GM18909 (cell line): ENCODE measurements around the gene PBLD.
A peak's percentile ranks its signal among the peaks of the same experiment; 100 is the strongest.

Source experiments
- ATAC-seq: cut with Tn5 transposase; IDR thresholded peaks from one replicate; pipeline ENCODE4 v1.9.1; 2021; ENCODE audit warnings: mild to moderate bottlenecking; ENCODE audit not compliant: unreplicated experiment, poor library complexity

PBLD gene

DNA sequence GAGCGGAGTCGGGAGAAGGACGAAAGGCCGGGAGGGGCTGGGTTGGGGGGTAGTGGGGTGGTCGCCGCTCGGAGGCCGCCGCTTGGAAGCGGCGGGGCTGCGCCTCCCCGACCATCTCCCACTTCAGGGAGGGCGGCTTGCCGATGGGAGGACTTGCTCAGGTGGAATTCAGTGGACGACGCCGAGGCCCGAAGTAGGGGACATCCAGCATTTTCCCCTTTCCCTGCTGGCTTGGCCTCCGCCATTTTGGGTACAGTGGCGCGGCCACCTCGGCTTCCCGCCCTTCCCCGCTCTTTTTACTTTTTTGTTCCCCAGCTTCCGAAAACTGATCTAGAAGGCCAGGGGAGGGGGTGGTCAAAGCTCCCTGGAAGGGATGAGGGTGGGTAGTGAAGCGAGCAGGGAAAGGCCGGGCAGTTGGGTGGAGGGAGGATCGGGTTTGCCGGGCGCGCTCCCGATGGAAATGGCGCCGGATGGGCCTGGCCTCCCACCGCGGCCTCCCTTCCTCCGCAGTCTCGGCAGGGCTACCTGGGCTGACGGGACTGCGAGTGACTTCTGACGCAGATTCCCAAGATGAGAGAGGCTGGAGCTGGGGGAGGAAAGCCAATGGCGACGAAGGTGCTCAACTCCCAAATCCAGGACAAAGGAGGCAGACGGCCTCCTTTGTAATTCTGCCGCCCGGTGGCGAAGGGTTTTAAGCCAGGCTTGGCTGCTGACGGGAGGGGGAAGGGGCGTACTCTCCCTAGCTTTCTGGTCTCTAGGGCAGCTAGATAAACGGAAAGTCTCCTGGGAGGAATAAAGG is at the start of gene PBLD:
Gene PBLD (minus strand): TSS at position 670 of the 799 bp plus-strand sequence. CDS start 26,084 bp downstream, outside the sequence.
- peak; percentile 19 for ATAC-seq

DNA sequence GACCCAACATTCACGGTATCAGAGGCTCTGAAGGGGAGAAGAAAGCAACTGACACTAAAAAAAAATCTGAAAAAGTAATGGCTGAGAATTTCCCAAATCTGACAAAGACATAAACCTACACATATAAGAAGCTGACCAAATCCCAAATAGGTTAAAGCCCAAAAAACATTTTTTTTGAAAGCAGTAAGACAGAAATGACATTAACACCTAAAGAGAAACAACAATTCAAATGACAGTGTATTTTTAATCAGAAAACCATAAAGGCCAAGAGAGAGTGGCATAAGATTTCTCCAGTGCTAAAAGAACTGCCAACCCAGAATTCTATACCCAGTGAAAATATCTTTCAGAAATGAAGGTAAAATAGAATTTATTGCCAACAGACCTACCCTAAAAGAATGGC is 38.9 kb upstream of the PBLD start:
- ATAC-seq, result no peak

DNA sequence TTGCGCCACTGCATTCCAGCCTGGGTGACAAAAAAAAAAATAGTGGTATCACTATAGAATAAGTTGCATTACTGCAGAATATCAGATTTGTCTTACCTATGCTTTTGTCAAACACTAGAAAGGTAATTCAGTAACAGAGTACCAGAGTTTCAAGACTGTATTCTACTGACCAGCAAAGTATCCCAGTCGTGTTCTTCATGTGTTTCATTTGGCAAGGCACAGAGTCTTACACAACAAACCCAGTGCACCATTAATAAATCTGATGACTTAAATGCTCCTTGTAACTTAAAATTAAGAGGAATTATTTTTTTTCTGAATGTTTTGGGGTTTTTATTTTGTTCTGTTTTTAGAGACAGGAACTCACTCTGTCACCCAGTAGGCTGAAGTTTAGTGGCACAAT is 34.4 kb upstream of the PBLD start:
- ATAC-seq, result no peak

DNA sequence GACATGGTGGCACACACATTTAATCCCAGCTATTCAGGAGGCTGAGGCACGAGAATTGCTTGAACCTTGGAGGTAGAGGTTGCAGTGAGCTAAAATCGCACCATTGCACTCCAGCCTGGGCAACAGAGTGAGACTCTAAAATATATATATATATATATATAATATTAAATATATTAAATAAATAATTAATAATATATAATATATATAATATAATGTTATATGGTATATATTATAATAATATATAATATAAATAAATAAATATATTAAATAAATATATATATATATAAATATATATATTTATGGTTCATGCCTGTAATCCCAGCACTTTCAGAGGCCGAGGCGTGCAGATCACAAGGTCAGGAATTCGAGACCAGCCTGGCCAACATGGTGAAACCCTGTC is 33.9 kb upstream of the PBLD start:
- no peak for ATAC-seq

DNA sequence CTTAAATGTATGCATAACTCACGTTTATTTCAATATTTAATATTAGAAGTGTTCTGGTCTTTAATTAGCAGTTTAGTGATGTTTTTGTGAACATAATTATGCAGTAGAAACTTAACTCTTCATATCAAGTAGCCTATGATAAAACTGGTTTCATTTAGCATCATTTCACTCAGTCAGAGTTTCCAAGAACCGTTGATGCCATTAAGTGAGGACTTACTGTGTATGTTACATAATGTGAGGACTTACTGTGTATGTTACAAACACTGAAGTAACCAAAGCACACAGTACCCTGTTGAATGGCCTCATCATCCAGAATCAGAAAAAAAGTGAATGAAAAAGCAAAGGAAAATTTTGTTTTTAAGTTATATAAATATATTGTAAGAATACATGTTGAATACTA is 32.9 kb upstream of the PBLD start:
- no peak for ATAC-seq

DNA sequence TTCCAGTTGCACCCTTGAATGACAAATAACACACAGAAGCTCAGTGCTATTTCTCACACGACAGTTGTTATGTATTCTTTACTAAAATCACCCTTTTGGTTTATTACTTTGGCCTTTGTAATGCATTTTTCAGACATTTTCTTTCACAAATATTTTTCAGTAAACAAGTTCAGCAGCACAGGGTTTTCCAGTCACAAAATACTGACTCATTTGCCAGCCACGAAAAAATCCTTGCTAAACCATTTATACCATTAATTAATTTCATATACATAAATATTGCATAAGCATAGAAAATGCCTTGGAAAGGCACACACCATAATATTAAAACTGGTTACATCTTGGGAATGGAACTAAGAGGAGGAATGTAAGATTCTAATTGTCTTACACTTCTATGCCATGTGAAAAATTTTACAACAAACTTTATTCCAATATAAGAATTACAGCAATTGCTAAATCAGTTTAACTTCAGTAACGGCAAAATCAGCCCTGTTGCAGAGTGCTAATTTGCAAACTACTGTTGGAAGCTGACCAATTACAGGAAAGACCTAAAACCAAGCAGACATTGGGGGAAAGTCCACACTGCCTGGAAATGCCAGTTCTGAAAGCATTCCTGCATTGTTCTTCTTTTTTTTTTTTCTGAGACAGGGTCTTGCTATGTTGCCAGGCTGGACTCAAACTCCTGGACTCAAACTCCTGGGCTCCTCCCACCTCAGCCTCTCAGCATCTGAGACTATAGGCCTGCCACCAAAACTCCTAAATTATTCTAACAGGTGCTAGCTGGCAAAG is 31.6 kb upstream of the PBLD start:
- no peak for ATAC-seq

DNA sequence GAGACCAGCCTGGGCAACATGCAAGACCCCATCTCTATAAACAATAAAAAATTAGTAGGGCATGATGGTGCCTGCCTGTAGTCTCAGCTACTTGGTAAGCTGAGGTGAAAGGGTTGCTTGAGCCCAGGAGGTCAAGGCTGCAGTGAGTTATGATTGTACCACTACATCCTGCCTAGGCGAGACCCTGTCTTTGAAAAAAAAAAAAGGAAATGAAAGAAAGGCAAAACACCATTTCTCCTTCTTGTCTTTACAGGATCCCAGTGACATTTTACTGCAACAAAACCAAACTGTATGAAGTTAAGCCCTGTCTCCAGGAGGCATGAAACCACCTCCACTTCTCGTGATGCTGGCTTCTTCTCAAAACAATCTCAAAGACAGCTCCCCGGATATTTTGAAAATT is 29.9 kb upstream of the PBLD start:
- ATAC-seq, result no peak

DNA sequence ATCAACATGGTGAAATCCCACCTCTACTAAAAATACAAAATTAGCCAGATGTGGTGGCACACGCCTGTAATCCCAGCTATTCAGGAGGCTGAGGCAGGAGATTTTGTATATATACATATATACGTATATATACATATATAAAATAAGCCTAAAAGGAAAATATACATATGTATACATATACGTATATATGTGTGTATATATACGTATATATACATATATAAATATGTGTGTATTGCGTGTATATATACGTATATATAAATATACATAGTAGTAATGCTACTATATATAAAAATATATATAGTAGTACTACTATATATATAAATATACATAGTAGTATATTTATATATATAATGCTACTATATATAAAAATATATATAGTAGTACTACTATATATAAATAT is 26.5 kb upstream of the PBLD start:
- no peak for ATAC-seq

DNA sequence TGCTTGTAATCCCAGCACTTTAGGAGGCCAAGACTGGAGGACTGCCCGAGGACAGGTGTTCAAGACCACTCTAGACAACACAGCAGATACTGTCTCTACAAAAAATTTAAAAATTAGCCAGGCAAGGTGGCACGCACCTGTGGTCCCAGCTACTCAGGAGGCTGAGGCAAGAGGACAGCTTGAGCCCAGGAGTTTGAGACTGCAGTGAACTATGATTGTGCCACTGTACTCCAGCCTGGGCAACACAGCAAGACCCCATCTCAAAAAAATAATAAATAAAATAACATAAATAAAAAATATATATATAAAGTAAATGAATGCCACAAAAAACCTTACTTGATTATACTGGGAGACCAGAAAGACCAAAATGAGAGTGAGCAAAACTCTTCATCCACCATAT is 20.8 kb upstream of the PBLD start:
- ATAC-seq, result no peak

DNA sequence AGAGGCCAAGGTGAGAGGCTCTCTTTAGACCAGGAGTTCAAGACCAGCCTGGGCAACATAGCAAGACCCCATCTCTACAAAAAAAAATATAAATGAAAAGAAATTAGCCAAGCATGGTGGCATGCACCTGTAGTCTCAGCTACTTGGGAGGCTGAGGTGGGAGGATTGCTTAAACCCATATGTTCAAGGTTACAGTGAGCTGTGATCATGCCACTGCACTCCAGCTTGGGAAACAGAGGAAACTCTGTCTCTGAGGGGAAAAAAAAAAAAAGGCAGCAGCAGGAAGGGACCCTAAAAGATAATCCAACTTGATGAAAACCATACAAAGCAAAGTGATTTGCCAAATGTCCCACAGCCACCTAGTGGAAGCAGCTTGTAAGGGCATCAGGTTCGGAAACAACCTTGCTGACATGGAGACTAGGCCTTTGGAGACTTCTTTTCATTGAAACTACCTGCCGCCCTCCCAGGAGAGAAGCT is 15.6 kb upstream of the PBLD start:
- ATAC-seq, result no peak

DNA sequence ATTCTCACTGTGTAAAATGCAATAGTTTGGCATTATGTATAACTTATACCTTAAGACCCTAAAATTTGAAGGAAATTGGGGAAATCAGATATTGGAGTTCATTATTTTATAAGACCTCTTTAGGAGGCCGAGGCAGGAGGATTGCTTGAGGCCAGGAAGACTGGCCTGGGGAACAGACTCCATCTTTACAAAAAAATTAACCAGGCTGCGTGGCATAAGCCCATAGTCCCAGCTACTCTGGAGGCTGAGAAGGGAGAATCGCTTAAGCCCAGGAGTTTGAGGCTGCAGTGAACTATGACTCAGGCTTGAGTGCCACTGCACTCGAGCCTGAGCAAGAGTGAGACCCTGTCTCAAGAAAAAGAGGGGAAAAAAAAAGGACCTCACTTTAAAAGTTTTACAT is 14.0 kb upstream of the PBLD start:
- no peak for ATAC-seq

DNA sequence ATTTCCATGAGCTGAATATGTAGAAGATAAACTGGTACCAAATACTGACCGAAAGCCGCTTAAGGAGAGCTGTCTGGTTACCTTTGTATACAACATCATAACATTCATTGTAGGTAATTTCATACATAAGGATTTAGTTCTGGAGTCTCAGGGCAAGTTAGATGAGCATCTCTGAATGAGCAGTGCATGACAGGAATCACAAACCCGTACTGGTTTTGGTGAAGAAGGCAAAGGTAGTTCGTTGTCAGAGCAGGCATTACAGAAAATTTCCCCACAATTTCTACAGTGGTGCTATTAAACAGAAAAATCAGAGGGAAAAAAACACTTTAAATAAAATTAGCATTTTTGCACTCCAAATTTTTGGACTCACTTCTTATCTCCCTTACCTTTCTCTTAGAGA is 12.9 kb upstream of the PBLD start:
- ATAC-seq, result no peak

DNA sequence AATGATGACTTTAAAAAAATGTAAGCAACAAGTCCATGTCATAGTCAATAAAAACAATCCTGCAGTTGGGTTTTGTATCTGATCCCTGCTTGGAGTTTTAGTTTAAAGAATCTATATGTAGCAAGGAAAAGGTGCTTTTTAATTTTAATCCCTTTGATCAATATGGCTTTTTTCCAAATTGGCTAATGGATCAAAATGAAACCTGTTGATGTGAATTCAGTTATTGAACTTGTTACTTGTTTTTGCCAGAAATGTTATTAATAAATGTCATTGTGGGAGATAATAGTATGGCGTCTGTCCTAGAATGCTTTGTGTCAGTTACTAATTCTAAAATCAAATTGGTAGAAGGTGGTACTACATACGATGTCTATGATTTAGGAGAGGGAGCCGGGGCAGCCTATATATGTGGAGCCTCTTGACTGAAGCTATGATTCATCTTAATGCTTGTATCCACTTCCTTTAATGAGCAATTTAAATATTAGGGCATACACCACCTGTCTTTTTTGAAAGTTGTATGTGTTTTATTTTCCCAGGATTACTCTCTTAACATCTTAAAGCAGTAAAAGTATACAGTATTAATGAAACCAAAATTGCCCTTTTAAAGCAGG is 10.3 kb upstream of the PBLD start:
- no peak for ATAC-seq

DNA sequence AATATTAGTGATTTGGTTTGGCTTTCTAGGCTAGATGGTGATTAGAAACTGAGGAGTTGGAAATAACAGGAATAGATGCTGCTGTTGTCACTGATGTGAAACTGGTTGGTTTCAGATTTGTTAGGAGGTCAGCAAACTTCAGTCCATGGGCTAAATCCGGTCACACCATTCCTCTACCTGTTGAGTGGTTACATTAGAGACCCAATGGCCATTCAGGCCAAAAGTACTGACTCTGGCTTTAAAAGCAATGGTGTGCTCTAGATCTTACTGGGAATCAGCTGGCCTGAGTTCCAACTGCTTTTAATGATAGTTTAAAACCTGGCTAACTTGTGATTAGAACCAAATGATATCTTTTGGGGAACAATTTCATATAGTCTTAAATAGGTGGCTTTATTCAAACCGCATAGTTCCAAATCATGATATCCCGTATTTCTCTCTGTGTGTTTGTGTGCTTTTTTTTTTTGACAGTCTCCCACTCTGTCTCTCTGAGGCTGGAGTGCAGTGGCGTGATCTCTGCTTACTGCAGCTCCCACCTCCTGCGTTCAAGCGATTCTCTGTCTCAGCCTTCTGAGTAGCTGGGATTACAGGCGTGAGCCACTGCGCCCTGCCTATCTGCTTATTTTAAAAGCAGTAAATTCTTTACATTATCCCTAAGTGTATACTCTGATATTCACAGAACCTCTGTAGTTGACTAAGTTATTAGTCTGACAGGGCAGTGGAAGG is 7.8 kb upstream of the PBLD start:
- ATAC-seq, result no peak

DNA sequence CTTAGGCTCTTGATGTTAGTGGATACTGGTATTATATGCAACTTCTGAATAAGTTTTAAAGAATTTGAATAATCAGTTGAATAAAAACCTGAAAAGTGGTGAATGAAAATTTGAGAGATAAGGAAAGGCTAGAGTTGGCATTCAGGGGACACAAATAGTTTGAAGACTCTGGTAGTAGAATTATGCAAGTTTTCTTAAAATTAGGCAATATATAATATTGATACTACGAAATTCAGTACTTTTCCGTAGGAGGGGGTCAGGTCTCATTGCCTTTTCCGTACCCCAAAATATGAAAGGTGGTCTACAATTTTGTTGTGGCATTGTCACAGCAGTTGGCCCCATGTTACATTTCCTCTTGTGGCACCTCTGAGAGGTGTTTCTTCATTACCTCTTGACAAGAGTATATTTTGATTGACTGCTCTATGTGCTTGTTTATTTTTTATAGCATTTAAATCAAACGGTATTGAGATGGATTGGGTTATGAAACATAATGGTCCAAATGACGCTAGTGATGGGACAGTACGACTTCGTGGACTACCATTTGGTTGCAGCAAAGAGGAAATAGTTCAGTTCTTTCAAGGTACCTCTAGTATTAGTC is 4.1 kb upstream of the PBLD start:
- no peak for ATAC-seq

DNA sequence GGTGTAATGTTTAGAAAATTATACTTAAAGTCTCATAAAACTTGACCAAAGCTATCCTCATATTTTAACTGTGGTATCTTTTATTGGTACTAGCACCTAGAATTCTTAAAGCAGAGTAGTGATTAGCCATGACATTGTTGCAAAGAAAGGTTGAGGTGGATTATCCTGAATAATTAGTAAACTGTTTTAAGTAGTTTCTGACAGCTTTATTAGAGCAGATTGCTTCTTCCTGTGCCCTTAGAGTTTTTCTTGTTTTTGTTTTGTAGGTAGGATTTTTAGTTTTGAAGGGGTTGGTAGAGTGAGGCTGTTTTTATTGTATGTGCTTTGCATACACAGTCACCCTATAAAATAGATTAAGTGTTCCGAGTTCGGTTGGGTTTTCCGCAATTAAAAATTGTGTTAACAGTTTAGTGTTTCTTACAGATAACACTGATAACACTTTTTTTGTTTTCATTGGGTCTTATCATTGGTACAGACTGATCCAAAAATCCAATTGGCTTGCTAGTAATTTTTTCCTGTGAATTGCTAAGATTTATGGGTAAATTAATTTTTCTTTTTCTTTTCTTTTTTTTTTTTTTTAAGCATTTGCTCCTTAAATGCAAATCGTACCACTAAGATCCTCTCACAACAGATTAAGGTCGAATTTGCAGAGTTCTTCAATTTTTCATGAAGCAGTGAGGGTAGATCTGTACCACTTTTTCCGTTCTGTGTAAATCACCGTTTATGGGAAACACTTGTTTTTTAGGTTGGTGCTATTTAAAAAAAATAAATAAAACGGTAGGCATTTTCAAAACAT is 2.1 kb upstream of the PBLD start:
- no peak for ATAC-seq

DNA sequence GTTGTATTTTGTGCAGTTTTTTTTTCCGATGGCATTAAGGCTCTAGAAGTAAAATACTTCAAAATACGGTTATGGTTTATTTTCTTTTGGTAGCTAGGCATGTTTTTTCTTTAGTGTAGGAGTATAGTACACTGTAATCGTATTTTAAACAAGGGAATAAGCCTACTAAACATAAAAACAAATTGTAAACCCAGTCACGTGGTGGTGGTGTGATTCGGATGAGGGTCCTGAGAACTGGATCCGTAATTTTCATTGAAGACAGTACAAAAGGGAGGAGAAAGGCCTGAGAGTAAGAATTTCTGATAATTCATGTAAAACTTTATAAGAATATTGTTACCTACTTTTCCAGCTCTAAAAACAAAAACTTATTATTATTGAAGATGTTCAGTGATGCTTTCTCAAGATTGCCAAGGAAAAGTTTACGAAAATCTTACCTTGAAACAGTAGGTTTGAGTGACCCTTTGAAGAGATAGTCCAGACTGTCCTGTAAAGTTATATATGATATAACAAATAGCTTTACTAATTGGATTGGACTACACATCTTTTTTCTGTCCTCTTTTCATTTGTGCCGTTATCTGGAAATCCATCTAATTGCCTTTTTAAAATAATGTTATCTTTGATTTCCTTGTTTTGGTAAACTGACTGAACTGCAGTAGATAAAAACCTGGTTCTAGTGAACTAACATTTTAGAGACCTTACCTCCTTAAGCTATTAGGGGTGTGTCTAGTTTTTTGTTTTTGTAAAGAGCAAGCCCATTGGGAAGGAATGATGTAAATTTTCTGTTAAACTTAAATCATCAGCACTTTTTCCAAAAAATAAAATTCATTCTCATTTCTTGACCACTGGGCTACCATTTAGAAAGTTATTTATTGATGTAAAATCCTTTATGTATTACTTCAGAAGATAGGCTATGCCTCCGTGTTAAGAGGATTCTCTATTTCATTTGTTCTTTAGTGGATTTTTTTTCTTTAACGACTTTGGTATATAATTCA is 1.0 kb upstream of the PBLD start:
- no peak for ATAC-seq

DNA sequence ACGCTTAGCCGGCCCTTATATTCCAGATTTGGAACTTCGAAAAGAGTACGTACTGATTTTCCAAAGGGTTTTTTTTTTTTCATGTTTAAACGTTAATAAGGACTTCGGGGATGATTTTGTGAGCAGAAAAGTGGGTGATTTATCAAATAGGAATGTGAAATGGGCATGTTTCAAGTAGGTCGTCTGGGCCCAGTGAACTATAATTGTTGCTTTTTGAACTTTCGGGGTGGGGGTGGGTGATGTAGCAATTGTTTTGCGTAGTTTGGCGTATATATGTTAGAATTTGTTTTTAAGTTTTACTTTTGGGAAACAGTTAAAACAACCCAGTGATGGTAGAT is 299 bp upstream of the PBLD start:
- ATAC-seq, result no peak
